ENCODE results near the gene SFTA2. TPM values are rescaled to one million over a fixed set of nuclear protein-coding genes. Genes with fewer than 3 reads are reported as not detected.
"Not testable (repeated sequence)": the region's sequence is repeated elsewhere in the genome, so short reads cannot be mapped to it uniquely, and the experiment has no call there.

SFTA2 gene
- total RNA-seq, 1 donor from 2014 or later: 0.76 TPM

- ATAC-seq (no peak), DNase-seq (ENCODE audit: low spot score) (no peak)
- intact Hi-C loops (cut with DNase I): loop anchor here (5.0 kb wide), 1 partner anchor 160 kb away; no protein-coding TSS in a partner anchor
Measured at GRCh38 chr6:30917041-30917440, 14.9 kb downstream of the SFTA2 start.

- intact Hi-C loops (cut with DNase I): loop anchor here (5.0 kb wide), 1 partner anchor 162 kb away; no protein-coding TSS in a partner anchor
- DNase-seq (ENCODE audit: low spot score) (no peak), ATAC-seq (peak; percentile 47)
Measured at GRCh38 chr6:30915591-30915946, 16.4 kb downstream of the SFTA2 start.

GRCh38 chr6:30914854-30915590 is 16.9 kb downstream of the SFTA2 start:
- DNase-seq (ENCODE audit: low spot score): no peak
- intact Hi-C loops (cut with DNase I): loop anchor here (5.0 kb wide), 1 partner anchor 162 kb away; no protein-coding TSS in a partner anchor
- peak; percentile 2 for ATAC-seq

- peak; percentile 94 for DNase-seq (ENCODE audit: low spot score)
- intact Hi-C loops (cut with DNase I): no loop called here
- ATAC-seq: peak; percentile 96
Measured at GRCh38 chr6:30914076-30914853, 17.7 kb downstream of the SFTA2 start, which contains the start of gene VARS2. Gene VARS2, plus strand, starts transcription at chr6:30914238. Its CDS starts 599 bp downstream, at chr6:30914837.

- ATAC-seq: peak; percentile 73
- DNase-seq (ENCODE audit: low spot score): no peak
- intact Hi-C loops (cut with DNase I): no loop called here
Measured at GRCh38 chr6:30913721-30914075, 18.3 kb downstream of the SFTA2 start.

- no peak for ATAC-seq
- no peak for DNase-seq (ENCODE audit: low spot score)
- intact Hi-C loops (cut with DNase I): no loop called here
Measured at GRCh38 chr6:30912746-30913520, 19.0 kb downstream of the SFTA2 start.

GRCh38 chr6:30910473-30910872 is 21.5 kb downstream of the SFTA2 start:
- DNase-seq (ENCODE audit: low spot score); intact Hi-C loops (cut with DNase I); ATAC-seq: not testable (repeated sequence)

GRCh38 chr6:30908700-30909099 is 23.3 kb downstream of the SFTA2 start:
- DNase-seq (ENCODE audit: low spot score) (no peak), ATAC-seq (no peak)
- intact Hi-C loops (cut with DNase I): no loop called here

- intact Hi-C loops (cut with DNase I): no loop called here
- peak; percentile 99 for ATAC-seq
- DNase-seq (ENCODE audit: low spot score): peak; percentile 97
Measured at GRCh38 chr6:30907758-30908591, 24.0 kb downstream of the SFTA2 start, which contains the start of gene GTF2H4. Gene GTF2H4, plus strand, starts transcription at chr6:30908207.

GRCh38 chr6:30907290-30907757 is 24.6 kb downstream of the SFTA2 start:
- intact Hi-C loops (cut with DNase I); DNase-seq (ENCODE audit: low spot score); ATAC-seq: not testable (repeated sequence)

- intact Hi-C loops (cut with DNase I): no loop called here
- DNase-seq (ENCODE audit: low spot score) (no peak), ATAC-seq (no peak)
Measured at GRCh38 chr6:30903236-30903635, 28.7 kb downstream of the SFTA2 start.

GRCh38 chr6:30902709-30903108 is 29.3 kb downstream of the SFTA2 start:
- ATAC-seq: no peak
- no peak for DNase-seq (ENCODE audit: low spot score)
- intact Hi-C loops (cut with DNase I): no loop called here

GRCh38 chr6:30902196-30902595 is 29.8 kb downstream of the SFTA2 start:
- intact Hi-C loops (cut with DNase I); DNase-seq (ENCODE audit: low spot score); ATAC-seq: not testable (repeated sequence)

- ATAC-seq (no peak), DNase-seq (ENCODE audit: low spot score) (no peak)
- intact Hi-C loops (cut with DNase I): no loop called here
Measured at GRCh38 chr6:30901436-30901835, 30.5 kb downstream of the SFTA2 start.

GRCh38 chr6:30900863-30901417 is 31.0 kb downstream of the SFTA2 start:
- DNase-seq (ENCODE audit: low spot score): no peak
- intact Hi-C loops (cut with DNase I): no loop called here
- no peak for ATAC-seq

GRCh38 chr6:30898750-30899360 is 33.1 kb downstream of the SFTA2 start:
- no peak for ATAC-seq
- no peak for DNase-seq (ENCODE audit: low spot score)
- intact Hi-C loops (cut with DNase I): no loop called here

- ATAC-seq (no peak), DNase-seq (ENCODE audit: low spot score) (no peak)
- intact Hi-C loops (cut with DNase I): no loop called here
Measured at GRCh38 chr6:30897882-30898281, 34.1 kb downstream of the SFTA2 start.

GRCh38 chr6:30896541-30896940 is 35.4 kb downstream of the SFTA2 start:
- DNase-seq (ENCODE audit: low spot score): no peak
- ATAC-seq: no peak
- intact Hi-C loops (cut with DNase I): no loop called here
